GM19463 (cell line): ENCODE measurements around the gene RIMS4.

Source experiments
- ATAC-seq: cut with Tn5 transposase; IDR thresholded peaks from one replicate; pipeline ENCODE4 v1.9.1; 2021; ENCODE audit warnings: mild to moderate bottlenecking, moderate library complexity; ENCODE audit not compliant: unreplicated experiment

RIMS4 gene

GRCh38 chr20:44796758-44797457, 13.4 kb downstream of the RIMS4 start:
- ATAC-seq = no peak

GRCh38 chr20:44796311-44796710, 14.0 kb downstream of the RIMS4 start:
- ATAC-seq = no peak

DNA sequence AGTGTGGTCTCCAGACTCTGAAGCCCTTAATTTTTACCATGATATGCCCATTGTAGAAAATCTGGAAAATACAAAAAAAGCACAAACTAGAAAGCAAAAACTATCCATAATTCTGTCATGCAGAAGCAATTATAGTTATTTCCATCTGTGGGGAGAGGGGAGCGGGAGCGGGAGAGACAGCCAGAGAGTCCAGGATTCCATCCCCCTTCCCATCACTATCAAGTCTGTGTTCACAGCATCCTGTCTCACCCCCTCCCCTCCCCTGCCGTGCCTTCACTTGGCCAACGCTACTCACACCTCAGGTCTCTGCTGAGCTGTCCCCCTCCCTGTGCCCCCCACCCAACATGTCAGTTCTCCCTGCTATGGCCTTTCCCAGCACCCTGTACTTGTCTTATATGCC, 14.5 kb downstream of the RIMS4 start:
- ATAC-seq = no peak

DNA sequence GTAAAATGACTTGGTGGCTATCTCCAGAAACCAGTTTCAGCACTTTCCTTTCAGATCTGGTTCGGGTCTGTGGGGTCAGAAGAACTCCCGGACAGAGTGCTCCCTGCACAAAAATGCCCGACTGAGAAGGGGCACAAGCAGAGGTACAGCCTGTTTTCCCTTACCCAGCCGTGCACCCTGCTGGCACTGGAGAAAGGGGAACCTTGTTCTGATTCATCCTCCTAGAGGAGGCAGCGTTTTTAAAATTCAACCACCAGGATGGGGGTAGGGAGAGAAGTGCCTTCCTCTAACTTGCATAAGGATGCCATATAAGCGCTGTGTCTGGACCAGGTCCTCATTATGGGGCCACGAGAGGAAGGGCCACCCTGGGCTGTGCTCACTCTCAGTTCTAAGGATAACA, 17.6 kb downstream of the RIMS4 start:
- ATAC-seq = no peak

- no peak for ATAC-seq
Measured at GRCh38 chr20:44790638-44791393, 19.5 kb downstream of the RIMS4 start.

DNA sequence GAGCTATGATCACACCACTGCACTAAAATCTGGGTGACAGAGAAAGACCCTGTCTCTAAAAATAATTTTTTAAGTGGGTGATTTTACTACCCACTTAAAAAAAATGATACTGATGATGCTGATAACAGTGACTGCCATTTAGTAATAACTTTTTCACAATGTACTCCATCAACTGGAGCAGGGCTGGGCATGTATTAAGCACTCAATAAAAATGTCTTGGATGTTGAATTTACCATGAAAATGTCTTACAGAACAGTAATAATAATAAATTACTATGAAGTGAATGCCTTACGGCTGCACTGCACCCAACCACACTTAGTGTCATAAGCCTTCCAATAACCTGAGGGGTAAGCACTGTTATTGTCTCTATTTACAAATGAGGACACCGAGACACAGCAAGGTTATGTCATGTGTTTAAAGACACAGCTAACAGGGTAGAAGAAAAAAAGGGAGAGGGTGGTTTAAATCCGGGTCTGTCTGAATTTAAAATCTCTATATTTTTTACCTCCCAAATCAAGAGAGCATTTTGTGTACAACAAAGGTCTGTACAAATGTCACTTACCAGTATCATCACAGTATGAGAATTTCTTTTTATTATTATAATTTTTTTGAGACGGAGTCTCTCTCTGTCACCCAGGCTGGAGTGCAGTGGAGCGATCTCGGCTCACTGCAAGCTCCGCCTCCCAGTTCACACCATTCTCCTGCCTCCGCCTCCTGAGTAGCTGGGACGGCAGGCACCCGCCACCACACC, 21.5 kb downstream of the RIMS4 start:
- ATAC-seq = no peak

DNA sequence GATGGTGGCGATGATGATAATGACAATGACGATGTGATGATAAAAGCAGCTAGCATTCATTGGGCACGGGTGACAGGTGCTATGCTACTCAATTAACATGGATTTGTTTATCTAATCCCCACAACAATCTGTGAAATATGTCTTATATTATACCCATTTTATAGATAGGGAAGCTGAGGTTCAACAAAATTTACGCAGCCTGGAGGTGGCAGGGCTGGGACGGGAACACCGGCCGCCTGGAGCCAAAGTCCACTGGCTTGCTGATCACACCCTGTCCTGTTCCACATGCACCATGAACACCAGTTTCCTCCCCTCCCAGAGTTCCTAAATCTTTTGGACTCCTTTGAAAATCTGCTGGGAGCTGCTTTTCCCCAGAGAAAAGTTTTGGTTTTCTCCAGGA, 23.0 kb downstream of the RIMS4 start:
- no peak for ATAC-seq

- no peak for ATAC-seq
Measured at GRCh38 chr20:44785768-44786167, 24.6 kb downstream of the RIMS4 start.

- no peak for ATAC-seq
Measured at GRCh38 chr20:44784688-44785087, 25.7 kb downstream of the RIMS4 start.

DNA sequence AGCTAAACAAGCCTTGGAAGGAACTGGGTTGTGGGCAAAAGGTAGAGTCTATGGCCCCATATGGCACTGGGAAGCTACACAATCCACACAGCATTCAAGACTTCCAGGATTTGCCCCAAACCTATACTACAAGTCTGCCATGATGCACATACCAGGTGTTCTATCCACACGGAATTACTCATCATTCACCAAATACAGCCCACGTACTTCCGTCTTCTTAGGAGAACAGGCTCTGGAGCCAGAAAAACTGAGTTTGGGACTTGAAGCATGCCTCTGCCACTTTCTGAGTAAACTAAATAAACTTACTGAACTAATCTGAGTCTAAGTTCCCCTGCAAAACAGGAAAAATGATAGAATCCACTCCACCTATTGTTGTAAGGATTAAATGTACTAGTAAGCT, 28.6 kb downstream of the RIMS4 start:
- no peak for ATAC-seq

- no peak for ATAC-seq
Measured at GRCh38 chr20:44781118-44781517, 29.2 kb downstream of the RIMS4 start.

DNA sequence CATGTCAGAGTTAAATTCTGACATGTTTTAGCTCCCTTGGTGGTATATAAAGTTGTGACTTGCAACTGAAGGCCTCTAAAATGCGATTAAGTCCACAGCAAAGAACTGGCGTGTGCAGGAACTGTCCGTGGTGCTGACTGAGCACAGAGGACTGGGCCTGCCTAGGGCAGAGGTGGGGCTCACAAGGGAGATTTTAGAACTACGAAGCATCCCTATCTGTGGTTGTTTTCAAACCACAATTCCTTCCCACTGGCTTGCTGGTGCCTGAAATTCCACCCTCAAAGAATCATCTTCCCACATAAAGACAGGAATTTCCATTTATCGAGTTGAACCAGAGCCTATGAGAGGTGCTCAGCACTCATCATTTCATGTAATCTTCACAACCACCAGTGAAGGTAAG, 30.1 kb downstream of the RIMS4 start:
- ATAC-seq = no peak

GRCh38 chr20:44776980-44777379, 33.4 kb downstream of the RIMS4 start:
- no peak for ATAC-seq

DNA sequence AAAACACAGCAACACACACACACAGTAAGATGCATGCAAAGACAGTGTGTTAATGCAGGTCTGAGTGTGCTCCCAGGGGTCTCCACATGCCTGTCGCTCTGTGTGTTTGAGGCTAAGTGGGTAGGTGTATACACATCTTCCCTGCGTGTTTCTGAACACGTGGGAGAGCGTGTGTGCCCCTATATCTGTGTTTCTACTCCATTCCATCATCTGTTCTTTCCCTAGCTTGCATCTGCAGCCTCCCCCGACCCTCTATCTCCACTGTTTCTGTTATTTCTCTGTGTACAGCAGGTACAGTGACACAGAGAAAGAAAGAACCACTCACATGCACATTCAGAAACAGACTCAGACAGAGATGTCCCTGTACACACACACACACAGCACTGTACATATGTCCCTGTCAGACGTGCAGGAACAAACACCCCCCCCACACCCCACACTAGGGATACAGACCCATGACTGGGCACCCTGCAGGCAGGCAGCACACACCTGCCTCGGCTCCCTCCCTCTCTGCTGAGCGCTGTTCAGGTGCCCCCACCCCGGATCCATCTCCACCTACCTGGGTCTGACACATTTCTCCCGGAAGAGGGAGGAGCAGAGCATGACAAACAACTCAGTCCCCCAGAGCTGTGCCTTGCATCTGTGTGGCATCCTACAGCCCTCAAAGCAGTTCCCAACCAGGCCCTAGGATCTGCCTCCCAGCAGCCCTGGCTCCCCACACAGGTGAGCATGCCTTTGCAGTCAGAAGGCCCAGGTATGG, 37.1 kb downstream of the RIMS4 start:
- no peak for ATAC-seq

DNA sequence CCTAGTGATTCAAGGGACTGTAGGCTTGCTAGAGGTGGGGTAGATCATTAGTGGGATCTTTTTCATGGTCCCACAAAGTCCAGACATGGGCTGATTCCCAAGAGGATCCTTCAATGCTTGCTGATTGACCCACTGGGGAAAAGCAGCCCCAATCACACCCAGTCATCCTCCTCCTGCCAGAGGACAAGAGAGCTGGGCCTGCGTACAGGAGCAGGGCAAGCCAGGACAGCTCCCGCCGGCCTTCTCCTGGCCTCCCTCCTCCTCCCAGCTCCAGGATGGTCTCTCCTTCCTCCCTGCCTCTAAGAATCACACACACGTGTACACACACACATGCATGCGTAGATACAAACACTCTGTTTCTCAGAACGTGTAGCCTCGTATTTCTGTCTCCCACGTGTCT, 37.7 kb downstream of the RIMS4 start:
- no peak for ATAC-seq

DNA sequence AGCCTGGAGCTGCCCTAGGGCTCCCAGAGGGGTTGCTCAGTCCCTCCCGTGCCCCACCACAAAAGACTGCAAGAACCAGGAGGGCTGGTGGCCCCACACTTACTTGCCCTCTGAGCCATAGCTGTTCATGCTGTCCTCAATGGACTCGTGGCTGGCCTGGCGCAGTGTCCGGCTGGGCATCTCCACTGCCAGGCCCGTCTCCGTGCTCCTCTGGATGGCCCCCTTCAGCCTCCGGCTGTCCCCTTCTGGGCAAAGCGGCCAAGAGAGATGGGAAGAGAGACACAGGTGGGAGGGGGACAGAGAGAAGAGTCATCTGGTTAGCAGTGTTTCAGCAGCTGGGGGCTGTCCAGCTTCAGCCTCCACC, 39.2 kb downstream of the RIMS4 start:
- ATAC-seq = no peak

DNA sequence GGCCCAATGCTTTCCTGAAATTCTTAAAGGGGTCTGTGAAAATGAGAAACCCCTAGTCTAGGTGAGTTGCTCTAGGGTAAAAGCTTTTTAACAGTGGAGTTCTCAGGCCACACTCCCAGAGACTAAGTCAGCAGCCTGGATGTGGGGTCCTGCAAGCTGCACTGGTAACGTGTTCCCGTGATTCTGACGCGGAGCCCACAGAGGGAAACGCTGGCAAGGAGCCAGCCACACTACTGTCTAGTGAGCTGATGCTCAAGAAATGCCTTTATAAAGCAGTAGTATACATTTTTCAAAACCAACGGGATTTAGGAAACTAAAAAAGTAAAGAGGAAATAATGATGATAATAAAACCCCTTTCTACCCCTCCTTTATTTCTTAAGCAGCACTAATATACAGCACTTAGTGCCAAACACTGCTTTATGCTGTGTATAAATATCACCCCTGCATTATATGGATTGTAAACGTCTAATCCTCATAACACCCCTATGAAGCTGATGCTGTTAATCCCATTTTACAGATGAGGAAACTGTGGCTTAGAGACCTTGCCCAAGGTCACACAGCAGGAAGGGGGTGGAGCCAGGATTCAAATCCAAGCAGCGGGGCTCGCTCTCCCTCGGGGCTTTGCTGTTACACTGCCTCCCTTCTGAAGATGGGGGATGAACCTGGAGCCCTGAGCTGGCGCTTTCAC, 39.7 kb downstream of the RIMS4 start:
- no peak for ATAC-seq

DNA sequence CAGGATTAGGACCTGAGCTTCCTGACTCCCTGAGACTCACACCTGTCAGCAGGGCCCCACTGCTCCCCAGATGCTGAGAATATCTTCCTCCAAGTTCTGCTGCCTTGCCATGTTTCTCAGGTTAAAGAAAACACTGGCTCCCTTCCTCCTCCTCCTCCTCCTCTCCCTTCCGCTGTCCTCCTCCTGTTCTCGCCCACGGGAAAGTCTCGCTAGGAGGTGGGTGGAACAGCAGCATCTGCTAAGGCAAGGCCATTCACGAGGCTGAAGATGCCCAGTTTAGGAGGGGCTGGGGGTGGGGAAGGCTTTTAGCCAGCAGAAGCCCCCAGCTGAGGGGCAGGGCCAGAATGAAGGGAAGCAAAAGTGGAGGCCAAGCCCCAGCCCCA, 40.9 kb downstream of the RIMS4 start:
- no peak for ATAC-seq

GRCh38 chr20:44768854-44769480, 41.4 kb downstream of the RIMS4 start:
- no peak for ATAC-seq

DNA sequence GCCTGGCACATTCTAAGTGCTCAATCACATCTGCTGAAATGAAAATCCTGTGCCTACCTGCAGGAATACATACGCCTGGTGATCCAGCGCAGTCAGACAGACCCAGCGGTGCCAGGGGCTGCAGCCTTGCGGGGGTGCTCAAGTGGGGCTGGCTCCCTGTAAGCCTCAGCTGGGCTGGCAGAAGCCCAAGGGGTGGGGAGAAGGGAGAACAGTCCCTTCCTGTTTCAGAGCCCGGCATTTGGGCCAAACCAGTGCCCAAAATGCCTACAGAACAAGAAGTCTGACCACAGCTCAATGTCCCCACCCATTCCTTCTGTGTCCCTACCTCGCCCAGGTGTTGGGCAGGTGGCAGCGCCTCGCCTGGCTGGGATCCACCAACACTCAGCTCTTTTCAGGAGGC, 42.1 kb downstream of the RIMS4 start:
- ATAC-seq = no peak
